Fibroblast of the conjunctiva (primary cell): ENCODE data around the gene MACROD1.
A peak's percentile ranks its signal among the peaks of the same experiment; 100 is the strongest.
"Not testable (repeated sequence)": the region's sequence is repeated elsewhere in the genome, so short reads cannot be mapped to it uniquely, and the experiment has no call there.

Source experiments
- DNase-seq: peaks from one replicate; pipeline ENCODE4 v3.0.0-alpha.2; 2010; ENCODE audit warnings: low read depth

MACROD1 gene

GRCh38 chr11:63996512-63996911 is 169.4 kb downstream of the MACROD1 start:
- DNase-seq = no peak

- no peak for DNase-seq
These were observed 171.9 kb downstream of the MACROD1 start for GRCh38 chr11:63993993-63994392.

- no peak for DNase-seq
These were observed 172.8 kb downstream of the MACROD1 start for GRCh38 chr11:63993100-63993499.

- no peak for DNase-seq
These were observed 174.4 kb downstream of the MACROD1 start for GRCh38 chr11:63991558-63991957.

- DNase-seq = no peak
These were observed 178.9 kb downstream of the MACROD1 start for GRCh38 chr11:63986932-63987513.

DNA sequence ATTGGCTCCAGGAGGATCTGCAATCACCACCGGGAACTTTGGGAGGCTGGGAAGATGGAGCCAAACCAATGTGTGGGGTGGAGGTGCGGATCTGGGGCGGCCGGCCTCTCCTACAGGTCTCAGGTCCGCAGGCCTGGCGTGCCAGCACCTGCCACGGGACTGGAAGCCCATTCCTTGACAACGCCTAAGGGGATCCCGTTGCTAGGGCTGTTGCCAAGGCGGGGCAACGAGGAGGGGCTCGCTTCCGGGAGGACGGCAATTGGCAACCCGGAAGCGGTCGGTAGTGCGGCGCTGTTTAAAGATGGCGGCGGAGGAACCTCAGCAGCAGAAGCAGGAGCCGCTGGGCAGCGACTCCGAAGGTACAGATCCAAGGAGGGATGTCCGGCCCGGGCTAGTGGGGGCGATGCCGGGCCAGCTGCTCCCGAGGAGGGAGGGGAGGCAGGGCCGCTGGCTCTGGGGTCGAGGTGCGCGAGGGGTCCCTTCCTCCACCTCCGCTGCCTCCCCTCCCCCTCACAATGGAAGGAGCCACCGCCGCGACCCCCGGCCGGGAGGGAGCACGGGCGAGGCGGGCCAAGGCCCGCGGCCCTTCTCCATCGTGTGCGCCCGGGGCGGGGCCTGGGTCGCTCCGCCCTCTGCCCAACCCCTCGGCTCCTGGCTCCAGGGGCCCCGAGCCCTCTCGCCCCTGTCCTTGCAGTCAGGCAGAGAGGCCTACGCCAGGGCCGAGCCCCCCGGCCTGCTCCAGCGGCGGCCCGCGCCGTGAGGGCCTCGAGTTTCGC is 179.6 kb downstream of the MACROD1 start, which contains the start of gene OTUB1:
OTUB1 (plus strand) TSS at position 283 of the 776 bp plus-strand sequence; CDS start at position 302, 19 bp downstream.
- peak; percentile 84 for DNase-seq

GRCh38 chr11:63985812-63986155 is 180.1 kb downstream of the MACROD1 start:
- no peak for DNase-seq

DNA sequence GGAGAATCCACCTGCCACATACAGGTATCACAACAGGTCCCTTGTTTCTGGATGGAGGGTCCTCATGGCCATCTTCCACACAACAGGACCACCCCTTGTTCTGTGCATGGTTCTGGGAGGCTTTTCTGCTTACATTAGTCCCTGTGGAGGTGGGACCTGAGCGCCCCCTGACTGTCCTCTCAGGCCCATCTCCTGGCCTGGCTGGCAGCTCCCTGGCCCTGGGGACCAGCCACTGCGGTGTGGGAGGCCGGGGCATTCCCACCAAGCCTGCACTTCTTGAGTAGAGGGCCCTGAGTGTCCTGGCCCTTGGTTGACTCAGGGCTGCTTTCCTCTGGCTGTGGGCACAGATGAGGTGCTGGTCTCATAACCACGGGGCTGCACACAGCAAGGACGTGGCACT is 186.5 kb downstream of the MACROD1 start:
- no peak for DNase-seq

GRCh38 chr11:63978551-63979239 is 187.2 kb downstream of the MACROD1 start:
- DNase-seq = no peak

GRCh38 chr11:63974259-63975143 is 191.4 kb downstream of the MACROD1 start, which contains the start of gene COX8A:
TSS of gene COX8A (plus strand) at chr11:63974620. CDS start at chr11:63974681, 61 bp downstream.
- DNase-seq = peak; percentile 100

- not testable (repeated sequence) for DNase-seq
These were observed 192.0 kb downstream of the MACROD1 start for GRCh38 chr11:63973912-63974258.

DNA sequence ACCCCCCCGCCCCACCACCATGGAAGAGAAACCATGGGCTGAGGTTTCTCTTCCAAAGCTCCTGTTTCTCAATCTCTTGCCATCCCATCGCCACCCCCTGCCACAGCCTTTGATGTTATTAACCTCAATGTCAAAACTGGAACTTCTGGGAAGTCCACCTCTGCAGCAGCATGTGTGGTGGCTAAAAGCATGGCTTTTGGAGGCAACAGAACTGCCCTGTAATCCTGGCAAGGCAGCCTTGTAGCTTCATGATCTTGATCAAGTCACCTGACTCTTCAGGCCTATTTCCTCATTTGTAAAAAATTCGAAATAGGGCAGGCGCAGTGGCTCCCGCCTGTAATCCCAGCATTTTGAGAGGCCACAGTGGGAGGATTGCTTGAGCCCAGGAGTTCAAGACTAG is 195.0 kb downstream of the MACROD1 start:
- no peak for DNase-seq

DNA sequence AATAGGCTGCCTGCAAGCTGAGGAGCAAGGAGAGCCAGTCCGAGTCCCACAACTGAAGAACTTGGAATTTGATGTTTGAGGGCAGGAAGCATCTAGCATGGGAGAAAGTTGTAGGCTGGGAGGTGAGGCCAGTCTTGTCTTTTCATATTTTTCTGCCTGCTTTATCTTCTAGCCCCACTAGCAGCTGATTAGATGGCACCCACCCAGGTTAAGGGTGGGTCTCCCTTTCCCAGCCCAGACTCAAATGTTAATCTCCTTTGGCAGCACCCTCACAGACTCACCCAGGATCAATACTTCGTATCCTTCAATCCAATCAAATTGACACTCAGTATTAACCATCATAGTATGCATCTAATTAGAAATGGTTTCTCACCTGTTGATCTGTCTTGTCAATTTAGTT is 196.5 kb downstream of the MACROD1 start:
- no peak for DNase-seq

DNA sequence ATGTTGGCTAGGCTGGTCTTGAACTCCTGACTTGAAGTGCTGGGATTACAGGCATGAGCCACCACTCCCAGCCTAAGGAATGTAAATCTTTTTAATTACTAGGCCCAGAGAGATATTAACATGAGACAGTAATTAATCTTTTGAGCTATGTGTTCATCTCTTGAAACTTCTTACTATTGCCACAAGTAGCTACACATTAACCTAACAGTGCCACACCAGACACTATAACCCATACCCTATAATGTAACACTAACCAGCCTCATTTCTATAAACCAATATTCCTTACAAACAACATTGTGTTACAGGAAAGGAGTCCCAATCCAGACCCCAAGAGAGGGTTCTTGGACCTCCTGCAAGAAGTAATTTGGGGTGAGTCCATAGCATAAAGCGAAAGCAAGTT is 199.5 kb downstream of the MACROD1 start:
- no peak for DNase-seq

DNA sequence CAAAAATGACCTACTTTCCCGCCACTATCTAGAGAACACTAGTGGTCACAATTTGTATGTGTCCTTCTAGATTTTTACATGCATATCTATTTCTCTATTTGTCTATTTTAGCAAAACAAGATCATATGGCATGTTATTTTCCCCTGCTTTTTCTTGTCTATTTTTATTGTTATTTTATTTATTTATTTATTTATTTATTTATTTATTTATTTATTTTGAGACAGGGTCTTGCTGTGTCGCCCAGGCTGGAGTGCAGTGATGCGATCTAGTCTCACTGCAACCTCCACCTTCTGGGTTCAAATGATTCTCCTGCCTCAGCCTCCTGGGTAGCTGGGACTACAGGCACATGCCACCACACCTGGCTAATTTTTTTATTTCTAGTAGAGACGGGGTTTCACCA is 202.0 kb downstream of the MACROD1 start:
- not testable (repeated sequence) for DNase-seq

DNA sequence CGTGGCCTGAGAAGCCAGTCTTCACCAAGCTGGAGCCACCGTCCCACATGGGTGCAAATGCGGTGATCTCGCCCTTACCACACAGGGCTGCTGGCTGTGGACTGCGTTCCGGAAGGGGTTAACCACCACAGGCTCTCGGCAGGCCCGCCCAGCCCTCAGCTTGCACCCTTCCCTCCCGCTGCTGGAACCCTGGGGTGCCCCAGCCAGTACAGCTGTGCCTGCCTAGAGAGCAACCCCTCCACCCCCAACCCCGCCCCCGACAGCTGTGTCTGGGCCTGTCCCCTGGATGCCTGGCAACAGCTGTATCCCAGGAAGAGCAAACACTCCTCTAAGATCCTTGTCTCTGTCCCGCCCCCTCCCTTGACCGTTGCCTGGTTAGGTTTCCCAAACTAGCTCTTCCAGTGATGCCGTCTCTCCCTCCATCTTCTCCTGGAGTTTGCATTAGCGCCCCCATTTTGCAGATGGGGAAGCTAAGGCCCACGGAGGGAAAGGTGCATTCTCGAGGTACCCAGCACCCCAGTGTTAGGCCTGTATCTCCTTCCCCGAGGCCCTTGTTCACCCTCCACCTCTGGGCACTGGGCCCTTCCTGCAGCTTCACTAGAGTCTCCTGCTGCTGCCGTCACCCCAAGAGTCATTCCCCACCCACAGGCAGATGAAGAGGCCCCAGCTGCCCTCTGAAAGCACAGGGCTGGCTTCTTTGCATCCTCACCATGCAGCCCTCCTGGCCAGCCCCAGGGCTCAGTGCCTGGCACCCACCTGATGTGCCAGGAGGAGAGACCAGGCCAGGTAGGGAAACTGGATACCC is 204.1 kb downstream of the MACROD1 start:
- peak; percentile 45 for DNase-seq

DNA sequence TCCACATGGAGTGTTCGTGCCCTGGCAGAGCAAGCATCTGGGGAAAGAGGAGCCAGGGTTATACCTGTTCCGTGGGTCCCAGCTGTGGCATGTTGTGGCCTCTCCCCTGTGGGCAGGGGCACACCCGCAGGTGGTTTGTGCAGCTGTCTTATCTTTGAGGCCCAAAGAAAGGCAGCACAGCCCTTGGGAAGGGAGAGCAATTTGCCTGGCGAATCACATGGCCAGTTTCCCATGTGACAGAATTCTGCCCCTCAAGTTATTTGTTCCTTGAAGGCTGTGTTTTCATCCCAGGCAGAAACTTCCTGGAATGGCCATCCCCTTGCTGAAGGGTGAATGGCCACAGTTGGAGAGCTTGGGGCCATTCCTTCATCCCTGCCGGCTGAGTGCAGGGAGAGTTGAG is 207.9 kb downstream of the MACROD1 start:
- no peak for DNase-seq

- DNase-seq = no peak
These were observed 213.3 kb downstream of the MACROD1 start for GRCh38 chr11:63952570-63952969.

DNA sequence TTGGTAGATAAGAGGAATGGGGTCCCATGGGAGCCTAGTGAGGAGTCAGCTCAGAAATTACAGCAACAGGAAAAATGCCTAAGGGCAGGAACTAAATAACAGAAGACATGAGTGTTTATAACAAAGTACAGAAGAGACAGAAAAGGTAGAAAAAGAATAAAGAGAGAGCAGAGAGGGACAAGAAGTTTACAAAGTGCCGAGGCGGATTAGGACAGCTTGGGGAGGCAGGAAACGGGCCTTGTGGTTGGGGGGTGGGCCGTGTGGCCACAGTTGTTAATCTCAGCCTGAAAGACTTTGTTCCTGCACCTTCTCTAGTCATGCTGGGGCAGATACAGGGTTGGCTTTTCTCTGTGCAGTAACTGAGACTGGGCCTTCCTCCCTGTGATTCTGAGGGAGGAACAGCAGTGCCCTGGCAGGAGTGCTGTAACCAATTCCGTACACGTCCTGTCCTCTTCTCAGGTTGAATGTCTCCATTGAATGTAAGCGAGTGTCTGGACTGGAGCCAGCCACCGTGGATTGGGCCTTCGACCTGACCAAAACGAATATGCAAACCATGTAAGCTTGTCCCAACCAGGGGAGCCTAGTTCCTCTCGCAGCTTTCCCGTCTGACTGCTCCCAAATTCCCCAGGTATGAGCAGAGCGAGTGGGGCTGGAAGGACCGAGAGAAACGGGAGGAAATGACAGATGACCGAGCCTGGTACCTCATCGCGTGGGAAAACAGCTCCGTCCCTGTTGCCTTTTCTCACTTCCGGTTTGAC is 214.0 kb downstream of the MACROD1 start:
- DNase-seq = no peak
